DMS53 (cell line): ENCODE data around the gene SYCN.

Experiments
- DNase-seq: peaks from one replicate; lab custom pipeline; 2025; lab: John Stamatoyannopoulos, UW

Gene SYCN

GRCh38 chr19:39194832-39195542 is 9.1 kb downstream of the SYCN start:
- DNase-seq = peak; percentile 72

- DNase-seq = no peak
Measured at GRCh38 chr19:39193803-39194202, 10.3 kb downstream of the SYCN start.

- DNase-seq = no peak
Measured at GRCh38 chr19:39192846-39193245, 11.2 kb downstream of the SYCN start.

- DNase-seq = no peak
Measured at GRCh38 chr19:39190768-39191167, 13.3 kb downstream of the SYCN start.

- DNase-seq = no peak
Measured at GRCh38 chr19:39188960-39189359, 15.1 kb downstream of the SYCN start.

GRCh38 chr19:39187552-39187943 is 16.5 kb downstream of the SYCN start:
- no peak for DNase-seq

GRCh38 chr19:39186391-39186790 is 17.7 kb downstream of the SYCN start:
- DNase-seq = no peak

- DNase-seq = peak; percentile 35
Measured at GRCh38 chr19:39183104-39183503, 21.0 kb downstream of the SYCN start.

- DNase-seq = no peak
Measured at GRCh38 chr19:39182174-39182505, 21.9 kb downstream of the SYCN start.

- no peak for DNase-seq
Measured at GRCh38 chr19:39181500-39182173, 22.4 kb downstream of the SYCN start.

GRCh38 chr19:39180749-39181148 is 23.3 kb downstream of the SYCN start:
- DNase-seq = no peak

GRCh38 chr19:39179754-39180153 is 24.3 kb downstream of the SYCN start:
- DNase-seq = no peak

GRCh38 chr19:39178296-39179006 is 25.6 kb downstream of the SYCN start:
- no peak for DNase-seq

- DNase-seq = no peak
Measured at GRCh38 chr19:39177736-39178135, 26.3 kb downstream of the SYCN start.

- DNase-seq = no peak
Measured at GRCh38 chr19:39177110-39177699, 26.9 kb downstream of the SYCN start.

GRCh38 chr19:39175564-39175963 is 28.5 kb downstream of the SYCN start:
- no peak for DNase-seq

- no peak for DNase-seq
Measured at GRCh38 chr19:39174558-39175544, 29.2 kb downstream of the SYCN start.

GRCh38 chr19:39174142-39174541 is 29.9 kb downstream of the SYCN start:
- DNase-seq = no peak

- DNase-seq = no peak
Measured at GRCh38 chr19:39173502-39173991, 30.5 kb downstream of the SYCN start.

- DNase-seq = no peak
Measured at GRCh38 chr19:39172700-39173501, 31.2 kb downstream of the SYCN start.
